Measurements from ENCODE around the gene RELN. TPM values are rescaled to one million over a fixed set of nuclear protein-coding genes. Genes with fewer than 3 reads are reported as not detected.

The RELN gene
- total RNA-seq, 1 donor from 2014 or later: 1.8 TPM

- no peak for DNase-seq (ENCODE audit: low spot score)
These were observed 412.8 kb downstream of the RELN start for GRCh38 chr7:103576641-103577040.

DNA sequence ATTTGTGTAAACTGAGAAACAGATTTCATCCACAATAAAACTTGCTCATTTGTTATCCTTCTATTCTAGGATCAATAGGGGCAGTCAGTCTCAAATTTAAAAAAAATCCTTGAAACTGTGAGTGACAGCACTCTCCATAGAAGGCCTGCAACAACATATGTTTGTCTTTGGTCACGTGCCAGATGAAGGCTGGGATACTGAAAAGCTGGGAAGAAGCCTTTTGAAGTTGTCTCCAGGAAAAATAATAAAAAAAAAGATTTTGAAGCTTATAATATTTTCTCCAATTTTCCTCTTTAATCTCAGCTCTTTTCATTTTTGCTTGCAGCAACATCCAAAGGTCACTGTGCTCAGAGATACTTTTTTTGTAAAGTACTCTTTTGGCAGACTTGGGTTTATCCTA lies 414.9 kb downstream of the RELN start:
- DNase-seq (ENCODE audit: low spot score): no peak

DNA sequence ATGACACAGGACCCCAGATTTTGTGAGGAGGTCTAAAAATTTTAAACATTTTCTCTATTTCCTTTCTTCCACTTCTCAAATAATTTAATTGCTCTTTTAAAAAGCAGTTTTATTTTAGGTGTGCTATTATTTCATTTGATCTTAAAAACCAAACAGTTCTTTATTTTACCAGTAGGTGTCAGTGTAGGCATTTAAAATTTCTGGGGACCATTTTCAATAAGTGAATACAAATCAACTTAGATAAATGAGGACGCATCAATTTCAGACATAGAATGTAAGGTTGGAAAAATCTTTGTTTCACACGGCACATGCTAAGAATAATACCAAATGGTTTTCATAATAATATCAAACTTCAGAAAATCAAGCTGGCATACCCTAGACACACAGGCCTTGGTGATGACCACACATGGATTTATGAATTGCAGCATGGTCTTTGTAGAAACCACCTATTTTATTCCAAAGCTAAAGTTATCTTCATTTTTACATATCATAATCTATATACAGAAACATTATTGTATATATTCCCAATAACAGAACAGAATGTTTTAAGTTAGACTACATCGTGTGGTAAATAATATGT lies 415.9 kb downstream of the RELN start:
- DNase-seq (ENCODE audit: low spot score): no peak

GRCh38 chr7:103571586-103571985 lies 417.9 kb downstream of the RELN start:
- DNase-seq (ENCODE audit: low spot score): no peak

- no peak for DNase-seq (ENCODE audit: low spot score)
These were observed 419.7 kb downstream of the RELN start for GRCh38 chr7:103569621-103570305.

GRCh38 chr7:103564416-103564815 lies 425.0 kb downstream of the RELN start:
- no peak for DNase-seq (ENCODE audit: low spot score)

GRCh38 chr7:103560136-103560535 lies 429.3 kb downstream of the RELN start:
- no peak for DNase-seq (ENCODE audit: low spot score)

DNA sequence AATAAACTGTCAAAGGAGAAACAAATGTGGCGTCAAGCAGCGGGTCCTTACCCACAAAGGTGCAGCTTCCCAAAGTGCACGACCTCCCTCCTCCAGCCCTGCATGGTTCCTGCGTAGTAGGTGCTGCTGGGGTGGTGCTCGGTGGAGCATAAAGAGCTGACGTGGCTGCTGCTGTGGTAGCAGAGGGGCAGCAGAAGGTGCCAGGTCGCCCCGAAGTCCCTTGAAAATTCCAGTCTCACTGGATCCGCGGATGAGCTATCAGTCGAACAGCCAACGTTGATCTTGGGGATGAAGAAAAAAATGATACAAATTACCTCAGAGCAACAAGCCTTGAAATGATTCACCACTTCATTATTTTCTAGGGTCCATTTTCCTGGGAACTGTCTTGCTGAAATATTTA lies 438.4 kb downstream of the RELN start:
- DNase-seq (ENCODE audit: low spot score): no peak

DNA sequence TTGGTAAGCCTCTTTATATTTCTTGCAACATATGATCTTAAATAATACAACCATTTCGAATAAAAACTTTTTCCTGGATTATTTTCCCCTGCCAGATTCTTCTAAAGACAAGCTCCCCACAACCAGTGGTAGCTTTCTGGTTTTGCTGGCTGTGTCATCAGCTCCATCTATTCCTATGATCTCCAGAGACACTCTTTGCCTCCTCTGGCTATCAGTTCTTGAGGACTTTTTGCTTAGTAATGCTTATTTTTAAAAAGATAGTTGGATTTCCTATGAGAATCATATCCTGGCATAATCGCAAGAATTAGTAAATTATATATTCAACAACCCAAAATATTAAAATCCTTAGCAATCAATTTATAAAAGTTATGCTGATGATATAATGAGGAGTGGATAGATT lies 439.7 kb downstream of the RELN start:
- no peak for DNase-seq (ENCODE audit: low spot score)

DNA sequence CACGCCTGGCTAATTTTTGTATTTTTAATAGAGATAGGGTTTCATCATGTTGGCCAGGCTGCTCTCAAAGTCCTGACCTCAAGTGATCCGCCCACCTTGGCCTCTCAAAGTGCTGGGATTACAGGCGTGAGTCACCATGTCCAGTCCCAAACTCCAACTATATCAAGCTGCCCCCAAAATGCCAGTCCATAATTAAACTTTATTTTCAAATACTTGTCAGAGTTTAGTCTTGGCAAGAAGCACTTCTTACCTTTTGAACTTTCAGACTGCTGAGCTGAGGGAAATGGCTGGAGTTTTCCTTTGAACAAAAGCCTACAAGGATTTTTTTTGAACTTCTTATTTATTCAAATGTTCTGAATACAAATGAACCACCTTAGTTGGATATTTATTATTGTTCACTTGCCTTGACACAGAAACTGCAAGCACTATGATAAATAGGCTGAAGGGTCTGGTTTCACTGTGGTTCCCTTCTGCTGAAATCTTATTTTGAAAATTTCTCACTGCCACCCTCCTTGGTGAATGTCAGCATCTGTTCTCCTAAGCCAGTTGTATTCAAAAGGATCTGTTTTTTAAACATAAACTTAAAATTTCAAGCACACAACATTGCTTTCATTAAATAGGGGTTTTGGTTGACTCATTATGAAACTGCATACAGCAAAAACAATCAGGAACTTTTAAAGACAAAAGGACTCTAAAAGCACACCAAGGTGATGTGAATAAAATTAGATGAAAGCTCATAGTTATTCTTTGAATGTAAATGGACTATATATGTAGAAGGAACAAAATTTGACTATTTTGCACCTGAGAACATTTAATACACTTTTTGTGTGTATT lies 441.8 kb downstream of the RELN start:
- DNase-seq (ENCODE audit: low spot score): no peak

DNA sequence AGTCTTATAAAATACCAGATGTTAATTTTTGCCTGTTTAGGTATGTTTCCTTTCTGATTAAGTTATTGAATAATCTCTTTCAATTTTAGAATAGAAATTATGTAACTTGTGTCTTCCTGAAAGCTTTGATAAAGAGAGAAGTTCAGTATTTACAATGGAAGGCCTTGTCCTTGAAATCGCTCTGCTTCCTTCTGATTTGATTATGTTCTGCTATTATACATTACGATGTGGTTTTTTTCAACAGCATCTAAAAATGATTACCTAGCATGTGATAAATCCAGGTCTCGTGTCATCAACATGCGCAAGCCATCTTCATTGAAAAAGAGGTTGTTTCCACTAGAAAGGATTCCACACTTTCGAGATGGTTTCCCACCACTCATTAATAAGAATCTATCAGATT lies 447.0 kb downstream of the RELN start:
- no peak for DNase-seq (ENCODE audit: low spot score)

DNA sequence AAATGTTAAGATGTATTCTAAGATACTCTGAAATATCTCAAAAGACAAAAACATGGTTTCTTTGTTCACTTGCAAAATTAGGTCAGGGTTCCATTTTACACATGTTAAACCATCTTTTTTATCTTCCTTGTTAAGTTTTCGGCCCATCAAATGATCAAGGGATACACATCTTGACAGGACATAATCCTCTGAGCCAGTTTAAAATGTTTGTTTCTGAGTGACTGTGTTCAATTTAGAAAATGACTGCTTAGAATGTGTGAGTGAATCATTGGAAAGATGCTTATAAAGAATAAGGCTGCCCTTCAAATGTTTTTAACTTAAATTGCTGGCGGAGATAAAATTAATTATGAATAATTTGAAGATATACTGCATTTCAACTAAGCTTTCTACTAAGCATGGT lies 447.5 kb downstream of the RELN start:
- DNase-seq (ENCODE audit: low spot score): no peak

GRCh38 chr7:103541026-103541425 lies 448.4 kb downstream of the RELN start:
- no peak for DNase-seq (ENCODE audit: low spot score)

DNA sequence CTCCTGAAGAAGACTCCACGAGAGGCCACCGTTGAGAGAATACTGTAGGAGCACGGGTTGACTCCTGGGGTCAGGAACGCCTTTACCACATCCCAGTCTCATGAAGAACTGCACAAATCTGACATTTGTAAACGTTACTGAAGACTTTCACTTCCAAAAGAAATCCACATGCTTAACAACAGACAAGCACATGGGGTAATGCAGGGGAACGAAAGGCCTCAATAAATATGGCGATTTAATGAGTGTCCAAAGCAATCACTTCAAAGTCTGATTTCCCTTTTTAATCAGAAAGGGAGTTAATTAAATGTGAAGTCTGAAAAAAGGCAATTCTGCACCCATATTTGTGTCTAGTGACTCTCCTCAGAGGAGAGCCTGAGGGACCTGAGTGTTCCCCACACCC lies 449.1 kb downstream of the RELN start:
- no peak for DNase-seq (ENCODE audit: low spot score)

DNA sequence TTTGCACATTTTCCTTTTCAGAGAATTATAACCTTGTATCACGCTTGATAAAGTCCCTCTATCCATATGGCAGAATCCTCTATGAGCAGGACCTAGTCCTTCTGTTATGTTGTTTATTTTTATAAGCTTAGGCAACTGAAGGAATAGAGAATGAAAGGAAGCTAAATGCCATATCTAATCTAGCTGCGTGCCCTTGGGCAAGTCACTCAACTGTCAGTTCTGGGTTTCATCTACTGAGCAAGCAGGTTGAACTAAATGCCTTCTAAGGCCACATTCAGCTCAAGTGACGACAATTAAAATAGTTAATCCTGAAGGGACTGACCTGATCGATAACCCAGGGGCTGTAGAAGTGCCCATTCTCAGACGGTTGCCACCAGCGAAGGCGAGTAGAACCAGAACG lies 449.6 kb downstream of the RELN start:
- no peak for DNase-seq (ENCODE audit: low spot score)

DNA sequence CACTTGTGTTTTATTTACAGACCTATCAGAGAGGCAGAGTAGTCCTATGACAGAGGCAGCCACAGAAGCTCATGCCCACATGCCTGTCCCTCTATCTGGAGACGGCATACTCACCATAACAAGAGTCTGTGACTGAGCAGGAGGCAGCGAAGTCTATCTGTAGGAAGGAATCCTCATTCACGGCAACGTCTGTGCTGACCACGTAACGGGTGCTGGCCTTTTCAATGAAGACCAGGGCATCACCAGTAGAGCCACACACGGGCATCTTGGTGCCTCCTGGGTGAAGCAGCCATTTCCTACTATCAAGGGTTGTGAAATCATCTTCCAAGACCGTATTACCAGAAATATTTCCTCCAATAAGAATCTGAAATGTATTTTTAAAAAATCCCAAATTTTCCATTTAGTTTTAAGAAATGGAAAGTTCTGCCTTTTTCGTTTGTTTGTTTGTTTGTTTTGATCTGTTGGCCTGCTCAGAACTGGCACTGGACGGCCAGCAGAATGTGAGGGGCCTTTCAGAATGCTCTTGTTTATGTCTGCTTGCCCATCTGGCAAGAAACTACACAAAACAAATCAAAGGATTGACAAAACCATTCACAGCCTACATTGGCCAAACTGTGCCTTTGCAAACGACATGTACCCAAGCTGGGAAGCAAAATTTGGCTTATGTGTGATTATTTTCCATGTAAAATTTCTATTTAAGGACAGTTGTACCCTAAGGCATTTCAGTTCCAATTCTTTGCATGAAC lies 450.3 kb downstream of the RELN start:
- DNase-seq (ENCODE audit: low spot score): no peak

DNA sequence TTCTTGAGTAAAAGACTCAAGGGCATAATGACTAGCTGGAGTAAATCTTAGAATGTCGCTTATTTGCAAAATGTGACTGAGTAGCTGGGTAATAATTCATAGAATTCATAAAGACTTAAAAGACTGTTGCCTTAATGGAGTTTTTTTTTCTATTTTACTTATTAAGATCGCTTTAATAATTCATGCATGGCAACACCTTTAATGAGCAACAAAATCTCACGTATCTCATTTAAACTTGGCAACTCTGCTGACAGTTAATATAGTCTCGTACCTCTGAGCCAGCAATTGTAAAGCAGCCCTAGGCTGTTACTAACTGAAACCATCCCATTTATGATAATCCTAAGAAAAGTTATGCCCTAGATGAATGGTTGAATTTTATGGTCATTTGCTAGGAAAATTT lies 455.7 kb downstream of the RELN start:
- DNase-seq (ENCODE audit: low spot score): no peak

DNA sequence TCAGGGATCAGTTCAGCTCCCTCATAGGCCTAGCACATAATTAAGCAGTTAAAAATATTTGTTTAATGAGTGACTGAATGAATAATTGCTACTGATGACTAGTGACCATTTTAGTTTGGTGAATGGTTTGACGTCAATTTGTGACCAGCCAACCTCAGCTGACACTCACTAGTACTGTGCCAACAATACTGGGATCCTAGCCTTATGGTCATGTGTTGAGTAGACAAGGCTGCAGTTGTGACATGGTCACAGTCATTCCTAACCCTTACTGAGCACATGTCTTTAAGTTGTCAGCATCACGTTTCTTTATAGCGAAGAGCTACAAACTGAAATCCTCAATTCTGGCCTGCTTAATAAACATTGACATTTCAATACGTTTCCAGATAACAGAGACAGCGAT lies 456.5 kb downstream of the RELN start:
- no peak for DNase-seq (ENCODE audit: low spot score)

GRCh38 chr7:103528152-103528551 lies 461.3 kb downstream of the RELN start:
- DNase-seq (ENCODE audit: low spot score): no peak

- no peak for DNase-seq (ENCODE audit: low spot score)
These were observed 463.5 kb downstream of the RELN start for GRCh38 chr7:103525937-103526336.

DNA sequence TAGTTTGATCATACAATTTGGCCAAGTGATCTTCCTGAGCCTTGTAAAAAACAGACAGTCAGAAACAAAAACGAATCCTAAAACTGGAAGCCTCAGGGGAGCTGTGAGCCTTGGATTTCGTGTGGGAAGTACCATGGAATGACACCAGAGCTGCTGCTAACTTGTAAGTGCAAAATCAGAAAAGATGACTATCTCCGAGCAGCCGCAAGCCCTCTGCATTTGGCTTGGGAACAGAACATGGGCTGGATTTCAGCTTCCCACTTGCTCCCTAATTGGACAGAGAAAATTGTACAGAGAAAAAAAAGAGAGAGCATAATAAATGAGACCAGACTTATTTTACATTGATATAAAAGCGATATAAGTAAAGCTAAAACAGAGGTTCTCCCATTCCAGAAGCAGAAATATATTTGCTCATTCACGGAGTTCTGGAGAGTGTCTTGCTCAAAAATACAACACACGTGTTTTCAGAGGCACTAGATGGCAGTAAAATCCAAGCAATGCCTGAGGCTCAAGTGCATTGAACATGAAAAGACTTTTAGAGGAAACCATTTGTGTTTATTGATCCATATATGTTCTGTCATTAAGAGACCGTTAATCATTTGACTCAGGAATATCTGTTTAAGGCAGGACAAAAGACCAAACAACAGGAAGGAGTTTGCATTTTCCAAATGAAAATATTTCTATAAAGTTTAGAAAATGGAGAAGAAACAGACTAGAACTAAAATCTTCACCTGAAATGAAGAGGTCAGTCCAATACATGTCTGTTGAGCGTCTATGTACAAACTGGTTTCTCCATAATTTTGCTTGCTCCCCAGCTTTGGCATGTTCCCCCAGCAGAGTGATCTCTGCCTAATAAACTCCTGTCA lies 465.2 kb downstream of the RELN start:
- DNase-seq (ENCODE audit: low spot score): no peak

All from mesenteric fat pad (tissue), 1 donor.